Coronary artery (tissue), 2 donors: Measurements from ENCODE around the gene MAML1.

Source experiments
- DNase-seq: peaks from one replicate; pipeline ENCODE4 v3.0.0-alpha.2; 2017; ENCODE audit warnings: low spot score
- H3K27ac ChIP-seq, 2 donors: fragments of 200-600 bp; sonication (generic); one replicate each; pipeline ENCODE4 v1.5.1; 2016 to 2019
- H3K4me3 ChIP-seq: fragments of 200-600 bp; sonication (generic); 2 replicates; pipeline ENCODE4 v1.5.1; 2016; ENCODE audit warnings: mild to moderate bottlenecking, moderate library complexity
- CTCF ChIP-seq: fragments of 200-600 bp; sonication (generic); IDR thresholded peaks from one replicate; pipeline ENCODE4 v1.5.1; 2019; ENCODE audit warnings: antibody characterized with exemption

The MAML1 gene

GRCh38 chr5:179802950-179803562, 70.4 kb downstream of the MAML1 start:
- no peak overlapping the region for H3K27ac ChIP-seq
- H3K4me3 ChIP-seq = no peak overlapping the region
- no peak for TF ChIP-seq CTCF
- no peak for DNase-seq

- Histone ChIP-seq H3K27ac (peak overlapping the region in 1 of 2 donors; percentile 1), H3K4me3 (no peak overlapping the region)
Measured at GRCh38 chr5:179803651-179804554, 71.3 kb downstream of the MAML1 start.

GRCh38 chr5:179804555-179804947, 71.9 kb downstream of the MAML1 start:
- no peak overlapping the region for H3K4me3 ChIP-seq
- TF ChIP-seq CTCF = no peak
- no peak overlapping the region for H3K27ac ChIP-seq
- no peak for DNase-seq

More at GRCh38 chr5:179803651-179804554, 71.3 kb downstream of the MAML1 start:
- no peak for DNase-seq
- TF ChIP-seq CTCF = no peak

- H3K27ac ChIP-seq = peak overlapping the region; percentile 79 to 96
- peak overlapping the region; percentile 92 for H3K4me3 ChIP-seq
- no peak for DNase-seq
- TF ChIP-seq CTCF = no peak
Measured at GRCh38 chr5:179805070-179805528, 72.5 kb downstream of the MAML1 start.

GRCh38 chr5:179805529-179806249, 73.1 kb downstream of the MAML1 start:
- no peak for DNase-seq
- Histone ChIP-seq H3K27ac (peak overlapping the region; percentile 79 to 96), H3K4me3 (peak overlapping the region; percentile 92)
- TF ChIP-seq CTCF = no peak

GRCh38 chr5:179806250-179807048, 73.8 kb downstream of the MAML1 start, which contains the start of gene MGAT4B:
MGAT4B (minus strand) TSS chr5:179806866; CDS start chr5:179806583, 283 bp downstream.
- H3K4me3 ChIP-seq = peak within 1 kb of the TSS; percentile 92
- TF ChIP-seq CTCF = no peak
- H3K27ac ChIP-seq = peak within 1 kb of the TSS; percentile 79 to 96
- no peak for DNase-seq
